IMR-90 (cell line): ENCODE measurements around the gene GALNT9. TPM values are rescaled to one million over a fixed set of nuclear protein-coding genes. Genes with fewer than 3 reads are reported as not detected.

ENCODE experiments used
- ATAC-seq: fragments of 200-7000 bp; cut with Tn5 transposase; 2 replicates; pipeline ENCODE4 v1.9.1; 2020; ENCODE audit warnings: low read depth, mild to moderate bottlenecking, moderate library complexity
- BruUV-seq: library from RNA; stranded (reverse); fragments of 400-500 nt; replicated peaks from 2 replicates; lab custom pipeline; 2021; lab: Mats Ljungman, UMichigan
- CTCF ChIA-PET: fragments of 300-600 bp; formaldehyde crosslinking; extraction: SDS; loops from one replicate; lab custom pipeline; 2021; ENCODE audit warnings: antibody characterized with exemption; lab: Yijun Ruan, JAX
- POLR2A ChIA-PET: fragments of 300-600 bp; sonication (Branson Sonifier 250); formaldehyde crosslinking; loops from one replicate; lab custom pipeline; 2022; ENCODE audit warnings: antibody characterized with exemption; ENCODE audit not compliant: unreplicated experiment; lab: Charles Lee
- DNase-seq: peaks from one replicate; pipeline ENCODE4 v3.0.0; 2013
- H2AFZ ChIP-seq: replicated peaks from 2 replicates; pipeline ENCODE3; 2013; ENCODE audit warnings: low read length, mild to moderate bottlenecking; ENCODE audit not compliant: poor library complexity
- H2AK5ac ChIP-seq: 2 replicates; pipeline ENCODE4 v1.6.1; 2013; ENCODE audit warnings: low read depth, low read length, inconsistent platforms
- H2AK9ac ChIP-seq: replicated peaks from 2 replicates; pipeline ENCODE3; 2013; ENCODE audit warnings: mild to moderate bottlenecking, low read depth, low read length, moderate library complexity; ENCODE audit not compliant: poor library complexity
- H2BK120ac ChIP-seq: 2 replicates; pipeline ENCODE4 v1.6.1; 2013; ENCODE audit warnings: low read depth, low read length, inconsistent platforms
- H2BK15ac ChIP-seq: 3 replicates; pipeline ENCODE4 v1.6.1; 2013; ENCODE audit warnings: low read depth, low read length, inconsistent platforms
- H2BK20ac ChIP-seq: 2 replicates; pipeline ENCODE4 v1.6.1; 2013; ENCODE audit warnings: low read depth, mild to moderate bottlenecking, inconsistent platforms, low read length, moderate library complexity
- H2BK5ac ChIP-seq: 2 replicates; pipeline ENCODE4 v1.6.1; 2013; ENCODE audit warnings: mild to moderate bottlenecking, low read depth, low read length, inconsistent platforms; ENCODE audit not compliant: poor library complexity, severe bottlenecking
- H3K14ac ChIP-seq: replicated peaks from 2 replicates; pipeline ENCODE4 v1.6.1; 2013; ENCODE audit warnings: low read depth, low read length, inconsistent platforms
- H3K18ac ChIP-seq: 2 replicates; pipeline ENCODE4 v1.6.1; 2013; ENCODE audit warnings: low read depth, low read length, control low read depth
- H3K23ac ChIP-seq: 2 replicates; pipeline ENCODE4 v1.6.1; 2013; ENCODE audit warnings: low read depth, low read length, inconsistent platforms
- H3K27ac ChIP-seq: 2 replicates; pipeline ENCODE4 v1.5.1; 2013; ENCODE audit warnings: mild to moderate bottlenecking, control low read depth, low read length; ENCODE audit not compliant: insufficient read depth
- H3K27me3 ChIP-seq: 2 replicates; pipeline ENCODE4 v1.6.1; 2013; ENCODE audit warnings: low read length; ENCODE audit not compliant: control insufficient read depth, insufficient read depth
- H3K36me3 ChIP-seq: 2 replicates; pipeline ENCODE4 v1.6.1; 2013; ENCODE audit warnings: low read length, mixed read lengths; ENCODE audit not compliant: control insufficient read depth, insufficient read depth
- H3K4ac ChIP-seq: 2 replicates; pipeline ENCODE4 v1.6.1; 2013; ENCODE audit warnings: low read depth, low read length, inconsistent platforms
- H3K4me1 ChIP-seq: 2 replicates; pipeline ENCODE4 v1.6.1; 2013; ENCODE audit warnings: low read length, mixed read lengths; ENCODE audit not compliant: control insufficient read depth, insufficient read depth
- H3K4me2 ChIP-seq: 2 replicates; pipeline ENCODE4 v1.6.1; 2013; ENCODE audit warnings: low read depth, mild to moderate bottlenecking, control low read depth, low read length, moderate library complexity
- H3K4me3 ChIP-seq: 2 replicates; pipeline ENCODE4 v1.5.1; 2013; ENCODE audit warnings: low read depth, mild to moderate bottlenecking, control low read depth, low read length, moderate library complexity; ENCODE audit not compliant: insufficient read depth
- H3K56ac ChIP-seq: 2 replicates; pipeline ENCODE4 v1.6.1; 2013; ENCODE audit warnings: low read length, inconsistent platforms; ENCODE audit not compliant: insufficient read depth; ENCODE audit errors: extremely low read depth
- H3K79me1 ChIP-seq, 2 experiments: 2 replicates each; pipeline ENCODE4 v1.6.1; 2013; ENCODE audit warnings: low read length in 2 of 2, inconsistent platforms in 1 of 2, low read depth in 1 of 2
- H3K9ac ChIP-seq: 2 replicates; pipeline ENCODE4 v1.6.1; 2013; ENCODE audit warnings: low read depth, low read length, control low read depth
- H3K9me1 ChIP-seq: 2 replicates; pipeline ENCODE4 v1.6.1; 2013; ENCODE audit warnings: low read length, inconsistent platforms; ENCODE audit not compliant: insufficient read depth
- H3K9me3 ChIP-seq: 2 replicates; pipeline ENCODE4 v1.6.1; 2013; ENCODE audit warnings: low read length; ENCODE audit not compliant: control insufficient read depth, insufficient read depth
- H4K20me1 ChIP-seq: 2 replicates; pipeline ENCODE4 v1.6.1; 2013; ENCODE audit warnings: low read length, inconsistent platforms; ENCODE audit not compliant: insufficient read depth
- H4K5ac ChIP-seq: 2 replicates; pipeline ENCODE4 v1.6.1; 2013; ENCODE audit warnings: mild to moderate bottlenecking, low read depth, low read length, control low read depth
- H4K8ac ChIP-seq, 2 experiments: 2 replicates each; pipeline ENCODE4 v1.6.1; 2013; ENCODE audit warnings: low read depth in 2 of 2, low read length in 2 of 2, control low read depth in 1 of 2, inconsistent platforms in 1 of 2
- H4K91ac ChIP-seq: 2 replicates; pipeline ENCODE4 v1.6.1; 2013; ENCODE audit warnings: low read depth, low read length, inconsistent platforms; ENCODE audit not compliant: insufficient read depth
- CTCF ChIP-seq: conservative IDR thresholded peaks from 2 replicates; pipeline ENCODE4 v1.5.1; 2012; ENCODE audit warnings: mild to moderate bottlenecking, low read depth, low read length, improper control_type of control experiment
- ELK1 ChIP-seq: fragments of 150-350 bp; IDR thresholded peaks from 2 replicates; pipeline ENCODE4 v1.6.1; 2016; ENCODE audit warnings: low read depth, mild to moderate bottlenecking, low read length, moderate library complexity, borderline replicate concordance
- MAFK ChIP-seq: IDR thresholded peaks from 2 replicates; pipeline ENCODE4 v1.6.1; 2012; ENCODE audit warnings: low read depth, low read length, improper control_type of control experiment
- MXI1 ChIP-seq: IDR thresholded peaks from 2 replicates; pipeline ENCODE4 v1.6.1; 2012; ENCODE audit warnings: low read depth, mild to moderate bottlenecking, low read length, moderate library complexity, borderline replicate concordance
- RAD21 ChIP-seq: IDR thresholded peaks from 2 replicates; pipeline ENCODE4 v1.6.1; 2012; ENCODE audit warnings: low read length, improper control_type of control experiment
- RFX5 ChIP-seq: IDR thresholded peaks from 2 replicates; pipeline ENCODE4 v1.8.0; 2012; ENCODE audit warnings: low read depth, mild to moderate bottlenecking, low read length, moderate library complexity
- SMC3 ChIP-seq: fragments of 150-350 bp; IDR thresholded peaks from 2 replicates; pipeline ENCODE4 v1.6.1; 2016; ENCODE audit warnings: low read depth, mild to moderate bottlenecking, antibody characterized with exemption, low read length, moderate library complexity
- WGBS, 2 experiments: methylation state at CpG; one replicate each; pipeline versions ENCODE4 v1.1.5 to v1.1.7; 2013; ENCODE audit warnings: missing lambda C conversion rate in 2 of 2; ENCODE audit not compliant: insufficient read length in 1 of 2; ENCODE audit errors: extremely low coverage in 2 of 2; 5-methylcytosine and 5-hydroxymethylcytosine counted together
- dilution Hi-C: fragments of 300-500 bp; cut with HindIII; formaldehyde crosslinking; loops from one replicate; pipeline ENCODE4 v1.14.3; 2018; ENCODE audit warnings: low sequenced_read_pairs; ENCODE audit not compliant: unreplicated experiment
- in situ Hi-C: fragments of 300-500 bp; cut with MboI; formaldehyde crosslinking; loops from 3 replicates; pipeline ENCODE4 v1.14.3; 2019; ENCODE audit warnings: low sequenced_read_pairs, inconsistent platforms, mixed read lengths
- intact Hi-C: fragments of 100-400 bp; cut with micrococcal nuclease; formaldehyde crosslinking; loops from 2 replicates; pipeline ENCODE4 v1.10.0; 2022
- polyA plus RNA-seq, 3 experiments: library from polyadenylated mRNA; depleted of rRNA; stranded (reverse); fragments of >200 nt; gene quantifications; 2 replicates each; pipeline ENCODE4 v1.2.3, GENCODE V29; 2012; ENCODE audit warnings: low replicate concordance in 1 of 3
- total RNA-seq: library from RNA; depleted of rRNA; stranded (reverse); fragments of >200 nt; gene quantifications from 2 replicates; pipeline ENCODE4 v1.2.3, GENCODE V29; 2012

GALNT9 gene
- total and polyA plus RNA-seq, 2 of the 4 experiments (the other 2 are of a cell fraction), result under 0.01 to 0.12 TPM

- H3K9ac ChIP-seq, result no peak overlapping the region
- no peak for DNase-seq
- no peak overlapping the region for H2AK9ac ChIP-seq
- no peak overlapping the region for H2AFZ ChIP-seq
- intact Hi-C loops, result no loop called here
- no peak for ATAC-seq
- H3K27ac ChIP-seq, result no peak overlapping the region
- H3K4me2 ChIP-seq, result no peak overlapping the region
- no peak overlapping the region for H2AK5ac ChIP-seq
- H3K14ac ChIP-seq, result no peak overlapping the region
- no peak overlapping the region for H2BK5ac ChIP-seq
- H4K91ac ChIP-seq, result no peak overlapping the region
- no peak overlapping the region for H3K18ac ChIP-seq
- H3K79me1 ChIP-seq, result no peaks in the 10 kb centered on the region
- H3K9me1 ChIP-seq, result no peaks in the 10 kb centered on the region
- dilution Hi-C loops, result no loop called here
- WGBS, 2 experiments, result no CpG with 5 or more reads among the region's 10 CpGs
- H4K8ac ChIP-seq, result no peak overlapping the region
- H3K4me3 ChIP-seq, result no peak overlapping the region
- TF ChIP-seq MAFK (no peak), SMC3 (no peak), MXI1 (no peak), RAD21 (no peak), ELK1 (no peak), RFX5 (no peak), CTCF (no peak)
- H3K4me1 ChIP-seq, result no peaks in the 10 kb centered on the region
- no TSS peak for BruUV-seq
- H3K23ac ChIP-seq, result no peak overlapping the region
- H3K36me3 ChIP-seq, result no peaks in the 10 kb centered on the region
- H2BK120ac ChIP-seq, result no peak overlapping the region
- no peaks in the 10 kb centered on the region; the same call in 1 of the 2 replicates for H3K27me3 ChIP-seq
- no peak overlapping the region for H3K4ac ChIP-seq
- H3K9me3 ChIP-seq, result peaks cover 32% of the 10 kb centered on the region
- no peak overlapping the region for H3K56ac ChIP-seq
- ChIA-PET CTCF (no interaction called here), POLR2A (no interaction called here)
- no peak overlapping the region for H4K5ac ChIP-seq
- H2BK15ac ChIP-seq, result no peak overlapping the region
- H2BK20ac ChIP-seq, result no peak overlapping the region
- in situ Hi-C loops, result no loop called here
- H4K20me1 ChIP-seq, result no peaks in the 10 kb centered on the region
These were observed 35.8 kb upstream of the GALNT9 start for GRCh38 chr12:132365226-132365625.
